ENCODE measurements around the gene MAVS.

GRCh38 chr20:3890398-3890751 is 43.7 kb downstream of the MAVS start:
- TF ChIP-seq CTCF (IDR thresholded peaks at IDR 0.05; ENCODE audit: low read depth, low read length, poor library complexity, severe bottlenecking) (no peak), EZH2phosphoT487 (IDR thresholded peaks at IDR 0.05; ENCODE audit: borderline replicate concordance, low read length) (no peak)
